CD4-positive, CD25-positive, alpha-beta regulatory T cell (primary cell): ENCODE data around the gene DPYSL4. TPM values are rescaled to one million over a fixed set of nuclear protein-coding genes. Genes with fewer than 3 reads are reported as not detected.

ENCODE experiments used
- ATAC-seq, 2 donors: fragments of 150-1000 bp; cut with Tn5 transposase; one replicate each; pipeline ENCODE4 v1.10.0; 2021; ENCODE audit warnings: low read depth in 2 of 2, moderate number of reproducible peaks in 2 of 2, moderate library complexity in 1 of 2
- DNase-seq, 3 donors: peaks; one replicate each; pipeline versions ENCODE4 v3.0.0 to v3.0.0-alpha.2; 2012 to 2022; ENCODE audit warnings: mixed read lengths in 1 of 3
- H3K27ac ChIP-seq: one replicate; pipeline ENCODE4 v1.7.0; 2013; ENCODE audit warnings: mild to moderate bottlenecking, low read length; ENCODE audit not compliant: insufficient read depth, poor library complexity, severe bottlenecking
- H3K27me3 ChIP-seq: one replicate; pipeline ENCODE4 v1.7.0; 2013; ENCODE audit warnings: low read length; ENCODE audit not compliant: control insufficient read depth, insufficient read depth
- H3K36me3 ChIP-seq: one replicate; pipeline ENCODE4 v1.7.0; 2013; ENCODE audit warnings: mild to moderate bottlenecking, low read length, moderate library complexity; ENCODE audit not compliant: control insufficient read depth, insufficient read depth
- H3K4me1 ChIP-seq: 2 replicates; pipeline ENCODE4 v1.7.0; 2013; ENCODE audit warnings: mild to moderate bottlenecking, low read length; ENCODE audit not compliant: insufficient read depth, control insufficient read depth, poor library complexity, severe bottlenecking
- H3K4me3 ChIP-seq: one replicate; pipeline ENCODE4 v1.7.0; 2013; ENCODE audit warnings: low read depth, mild to moderate bottlenecking, low read length, moderate library complexity
- H3K9me3 ChIP-seq, 2 experiments: 1 replicate in 1 of 2; 2 replicates in 1 of 2; pipeline ENCODE4 v1.7.0; 2013; ENCODE audit warnings: low read length in 2 of 2, mild to moderate bottlenecking in 1 of 2, moderate library complexity in 1 of 2; ENCODE audit not compliant: control insufficient read depth in 2 of 2
- H3K27ac Mint-ChIP-seq, 3 donors: one replicate each; pipeline ENCODE4 v1.8.0; 2020 to 2022; ENCODE audit warnings: mild to moderate bottlenecking in 3 of 3, mixed read lengths in 3 of 3, moderate library complexity in 2 of 3
- H3K27me3 Mint-ChIP-seq: one replicate; pipeline ENCODE4 v1.8.0; 2022; ENCODE audit warnings: mild to moderate bottlenecking, mixed read lengths
- H3K36me3 Mint-ChIP-seq: one replicate; pipeline ENCODE4 v1.8.0; 2020; ENCODE audit warnings: mixed read lengths
- H3K4me1 Mint-ChIP-seq, 4 donors: one replicate each; pipeline ENCODE4 v1.8.0; 2020 to 2022; ENCODE audit warnings: mixed read lengths in 4 of 4, mild to moderate bottlenecking in 1 of 4
- H3K4me3 Mint-ChIP-seq, 4 donors: one replicate each; pipeline ENCODE4 v1.8.0; 2020 to 2022; ENCODE audit warnings: mild to moderate bottlenecking in 4 of 4, mixed read lengths in 4 of 4, moderate library complexity in 3 of 4
- H3K9me3 Mint-ChIP-seq, 7 donors: one replicate each; pipeline ENCODE4 v1.8.0; 2020 to 2022; ENCODE audit warnings: mixed read lengths in 7 of 7, mild to moderate bottlenecking in 3 of 7, moderate library complexity in 2 of 7
- polyA plus RNA-seq, 4 donors: library from polyadenylated mRNA; unstranded; fragments of 300-500 nt; fragmentation: Illumina TruSeq; gene quantifications; one replicate each; pipeline ENCODE4 v1.2.3, GENCODE V29; 2021
- total RNA-seq: library from RNA; stranded (reverse); gene quantifications from one replicate; pipeline ENCODE4 v1.2.3, GENCODE V29; 2022

DPYSL4 gene
- 1.2 TPM for total RNA-seq
- polyA plus RNA-seq: 1 to 10 TPM in 1 of 4 donors, not detected in 3; 1.9 TPM

GRCh38 chr10:132186488-132187429, at the start of gene DPYSL4:
DPYSL4 (plus strand) TSS chr10:132186948; CDS start chr10:132187064, 116 bp downstream.
- peaks cover 23% of the 10 kb centered on the region for H3K4me1 ChIP-seq
- no peak within 1 kb of the TSS for H3K27ac ChIP-seq
- Mint-ChIP-seq H3K36me3 (no peaks in the 10 kb centered on the region), H3K9me3 (no peaks in the 10 kb centered on the region), H3K27ac (no peak within 1 kb of the TSS), H3K27me3 (peaks cover 33% of the 10 kb centered on the region), H3K4me3 (no peak within 1 kb of the TSS), H3K4me1 (peaks cover 0 to 11% (median 3%) of the 10 kb centered on the region in 4 donors)
- no peaks in the 10 kb centered on the region for H3K9me3 ChIP-seq
- no peak within 1 kb of the TSS for H3K4me3 ChIP-seq
- peaks cover 5% of the 10 kb centered on the region for H3K27me3 ChIP-seq
- H3K36me3 ChIP-seq: no peaks in the 10 kb centered on the region
- DNase-seq: peak in 1 of 3 donors; percentile 15
- peak in 1 of 2 donors; percentile 20 for ATAC-seq

DNA sequence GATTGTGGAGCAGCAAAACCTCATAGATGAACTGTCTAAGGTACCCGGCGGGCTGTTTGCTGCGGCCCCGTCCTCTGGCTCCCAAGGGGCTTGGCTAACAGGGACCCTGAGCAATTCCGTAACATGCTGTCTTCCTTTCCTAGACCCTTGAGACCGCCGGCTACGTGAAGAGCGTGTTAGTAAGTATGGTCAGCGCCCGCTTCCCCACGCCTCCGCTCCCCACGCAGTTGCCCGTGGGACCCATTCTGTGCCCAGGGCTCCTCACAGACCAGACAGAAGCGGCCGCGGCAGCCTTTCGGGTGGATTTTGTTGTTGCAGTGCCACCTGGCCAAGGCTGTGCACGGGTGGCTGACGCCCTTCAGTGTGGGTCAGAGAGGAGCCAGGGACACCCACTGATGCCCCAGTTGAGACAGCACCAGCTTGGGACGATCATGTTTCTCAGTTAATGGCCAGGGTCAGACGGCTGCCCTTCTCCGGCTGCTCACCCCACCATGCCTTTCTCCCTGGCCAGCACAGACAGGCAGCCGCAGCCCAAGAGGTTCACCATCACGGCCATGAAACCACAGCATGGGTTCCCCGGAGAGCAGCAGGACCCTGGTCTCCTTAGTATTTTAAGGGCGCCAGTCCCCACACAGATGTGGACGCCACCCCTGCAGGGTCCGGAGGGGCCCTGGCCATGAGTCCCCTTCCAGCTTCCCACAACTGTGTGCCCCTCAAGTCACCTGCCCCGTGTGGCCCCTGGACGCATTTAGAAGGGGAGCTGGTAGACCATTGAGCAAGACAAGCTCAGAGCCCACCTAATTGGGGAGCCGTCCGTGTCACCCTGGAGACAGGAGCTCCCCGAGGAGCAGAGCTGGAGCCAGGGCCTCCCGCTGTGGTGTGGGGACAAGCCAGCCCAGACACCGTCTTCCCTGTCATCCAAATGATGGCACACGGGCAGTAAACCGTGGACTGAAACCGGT, 49.4 kb upstream of the DPYSL4 start:
- Histone ChIP-seq H3K27ac (no peak overlapping the region), H3K27me3 (no peaks in the 10 kb centered on the region), H3K4me3 (no peak overlapping the region), H3K36me3 (no peaks in the 10 kb centered on the region), H3K9me3 (no peaks in the 10 kb centered on the region), H3K4me1 (no peaks in the 10 kb centered on the region)
- no peak overlapping the region for H3K4me3 Mint-ChIP-seq
- no peaks in the 10 kb centered on the region for H3K9me3 Mint-ChIP-seq
- DNase-seq (no peak), ATAC-seq (no peak)
- H3K36me3 Mint-ChIP-seq: no peaks in the 10 kb centered on the region
- H3K27me3 Mint-ChIP-seq: no peaks in the 10 kb centered on the region
- no peak overlapping the region for H3K27ac Mint-ChIP-seq
- no peaks in the 10 kb centered on the region for H3K4me1 Mint-ChIP-seq

- Mint-ChIP-seq H3K36me3 (no peaks in the 10 kb centered on the region), H3K27me3 (no peaks in the 10 kb centered on the region), H3K4me1 (no peaks in the 10 kb centered on the region), H3K9me3 (no peaks in the 10 kb centered on the region), H3K4me3 (no peak overlapping the region), H3K27ac (no peak overlapping the region)
- no peak for ATAC-seq
- no peaks in the 10 kb centered on the region for H3K4me1 ChIP-seq
- H3K27me3 ChIP-seq: no peaks in the 10 kb centered on the region
- DNase-seq: no peak
- H3K9me3 ChIP-seq: no peaks in the 10 kb centered on the region
- no peaks in the 10 kb centered on the region for H3K36me3 ChIP-seq
- H3K27ac ChIP-seq: no peak overlapping the region
- no peak overlapping the region for H3K4me3 ChIP-seq
Observed at GRCh38 chr10:132138133-132138532, 48.6 kb upstream of the DPYSL4 start.

- Mint-ChIP-seq H3K27ac (no peak overlapping the region), H3K4me1 (no peaks in the 10 kb centered on the region), H3K9me3 (no peaks in the 10 kb centered on the region), H3K36me3 (no peaks in the 10 kb centered on the region), H3K27me3 (no peaks in the 10 kb centered on the region), H3K4me3 (no peak overlapping the region)
- Histone ChIP-seq H3K4me1 (no peaks in the 10 kb centered on the region), H3K9me3 (no peaks in the 10 kb centered on the region), H3K4me3 (no peak overlapping the region), H3K27ac (no peak overlapping the region), H3K36me3 (no peaks in the 10 kb centered on the region), H3K27me3 (no peaks in the 10 kb centered on the region)
- ATAC-seq (no peak), DNase-seq (no peak)
Observed at GRCh38 chr10:132138596-132138995, 48.2 kb upstream of the DPYSL4 start.

DNA sequence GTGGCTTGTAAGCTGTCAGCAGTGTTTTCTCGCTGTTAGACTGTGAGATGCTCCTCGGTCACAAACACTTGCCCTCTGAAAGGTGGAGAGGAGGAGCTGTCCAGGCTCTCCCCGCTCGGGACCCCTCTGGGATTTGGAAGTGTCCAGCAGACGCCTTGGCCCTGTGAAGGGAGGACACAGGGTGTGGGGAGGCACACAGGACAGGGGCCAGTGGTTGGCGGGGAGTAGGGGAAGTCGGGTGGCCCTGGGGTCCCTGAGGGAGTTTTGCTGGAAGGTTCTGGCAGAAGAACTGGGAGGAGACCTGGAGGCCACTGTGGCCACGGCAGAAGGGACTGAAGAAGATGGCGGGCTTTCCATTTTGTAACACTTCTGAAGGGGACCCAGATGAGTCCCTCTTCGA, 47.2 kb upstream of the DPYSL4 start:
- H3K27ac ChIP-seq: no peak overlapping the region
- Mint-ChIP-seq H3K36me3 (no peaks in the 10 kb centered on the region), H3K9me3 (no peaks in the 10 kb centered on the region), H3K4me1 (no peaks in the 10 kb centered on the region), H3K4me3 (no peak overlapping the region), H3K27me3 (no peaks in the 10 kb centered on the region), H3K27ac (peak overlapping the region in 1 of 3 donors; percentile 56)
- H3K9me3 ChIP-seq: no peaks in the 10 kb centered on the region
- ATAC-seq (no peak), DNase-seq (no peak)
- no peaks in the 10 kb centered on the region for H3K4me1 ChIP-seq
- H3K36me3 ChIP-seq: no peaks in the 10 kb centered on the region
- H3K4me3 ChIP-seq: no peak overlapping the region
- H3K27me3 ChIP-seq: no peaks in the 10 kb centered on the region

DNA sequence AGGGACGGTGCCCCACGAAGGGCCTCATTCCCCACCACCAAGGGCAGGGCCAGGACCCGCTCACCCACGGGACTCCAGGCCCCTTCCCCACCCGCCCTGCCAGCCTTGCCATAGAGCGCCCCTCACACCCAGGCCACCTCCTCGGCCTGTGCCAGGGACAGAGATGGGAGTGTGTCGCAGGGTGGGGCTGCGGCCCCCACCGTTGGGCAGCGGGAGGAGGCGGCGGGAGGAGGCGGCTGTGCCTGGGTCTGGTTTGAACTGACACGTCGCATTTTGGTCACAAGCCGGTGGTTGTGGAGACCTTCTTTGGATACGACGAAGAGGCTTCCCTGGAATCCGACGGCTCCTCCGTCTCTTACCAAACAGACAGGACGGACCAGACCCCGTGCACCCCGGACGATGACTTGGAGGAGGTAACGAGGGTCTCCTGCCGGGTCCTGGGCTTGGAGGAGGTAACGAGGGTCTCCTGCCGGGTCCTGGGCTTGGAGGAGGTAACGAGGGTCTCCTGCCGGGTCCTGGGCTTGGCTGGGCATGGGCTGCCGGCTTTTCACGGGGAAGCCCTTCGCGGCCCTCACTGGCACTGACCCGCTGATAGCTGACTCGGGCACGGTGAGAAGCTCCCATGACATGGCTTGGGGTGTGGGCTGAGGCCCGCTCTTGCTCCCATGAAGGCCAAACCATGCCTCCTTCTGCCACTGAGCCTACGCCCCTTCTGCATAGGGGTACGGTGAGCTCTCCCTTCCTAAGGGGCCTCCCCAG, 46.4 kb upstream of the DPYSL4 start:
- H3K4me1 ChIP-seq: no peaks in the 10 kb centered on the region
- no peaks in the 10 kb centered on the region for H3K27me3 Mint-ChIP-seq
- H3K27ac ChIP-seq: no peak overlapping the region
- H3K36me3 Mint-ChIP-seq: no peaks in the 10 kb centered on the region
- ATAC-seq (no peak), DNase-seq (no peak)
- H3K36me3 ChIP-seq: no peaks in the 10 kb centered on the region
- no peaks in the 10 kb centered on the region for H3K9me3 ChIP-seq
- no peaks in the 10 kb centered on the region for H3K4me1 Mint-ChIP-seq
- no peak overlapping the region for H3K4me3 Mint-ChIP-seq
- H3K4me3 ChIP-seq: no peak overlapping the region
- H3K9me3 Mint-ChIP-seq: no peaks in the 10 kb centered on the region
- H3K27ac Mint-ChIP-seq: no peak overlapping the region
- H3K27me3 ChIP-seq: no peaks in the 10 kb centered on the region

GRCh38 chr10:132141076-132141475, 45.7 kb upstream of the DPYSL4 start:
- Mint-ChIP-seq H3K27ac (no peak overlapping the region), H3K4me1 (no peaks in the 10 kb centered on the region), H3K27me3 (no peaks in the 10 kb centered on the region), H3K36me3 (no peaks in the 10 kb centered on the region), H3K4me3 (no peak overlapping the region), H3K9me3 (no peaks in the 10 kb centered on the region)
- H3K27ac ChIP-seq: no peak overlapping the region
- ATAC-seq (no peak), DNase-seq (no peak)
- H3K4me1 ChIP-seq: no peaks in the 10 kb centered on the region
- H3K36me3 ChIP-seq: no peaks in the 10 kb centered on the region
- no peaks in the 10 kb centered on the region for H3K9me3 ChIP-seq
- H3K4me3 ChIP-seq: no peak overlapping the region
- no peaks in the 10 kb centered on the region for H3K27me3 ChIP-seq
